A673 (cell line): ENCODE data around the gene CABP4.

Source experiments
- CTCF ChIP-seq: fragments of 300-800, 200-600 bp; sonication (generic); conservative IDR thresholded peaks from 2 replicates; pipeline ENCODE4 v1.5.1; 2017; ENCODE audit warnings: low read depth, mild to moderate bottlenecking, antibody characterized with exemption, low read length, moderate library complexity, mixed read lengths
- EZH2 ChIP-seq: fragments of 200-600 bp; sonication (generic); IDR thresholded peaks from 2 replicates; pipeline ENCODE4 v1.6.1; 2017; ENCODE audit warnings: borderline replicate concordance, low read depth, mild to moderate bottlenecking, mixed read lengths, antibody characterized with exemption, low read length; ENCODE audit not compliant: poor library complexity, severe bottlenecking

GRCh38 chr11:67429038-67429668, 26.0 kb upstream of the CABP4 start:
- no peak for TF ChIP-seq CTCF
- TF ChIP-seq EZH2 = no peak
